Lower leg skin (tissue), 3 donors: ENCODE data around the gene P3H4.

Source experiments
- POLR2A ChIP-seq, 2 donors: fragments of 450-650 bp; IDR thresholded peaks; one replicate each; pipeline ENCODE4 v1.6.1; 2016 to 2017; ENCODE audit warnings: antibody characterized with exemption in 2 of 2, mild to moderate bottlenecking in 1 of 2, moderate library complexity in 1 of 2
- TF ChIP-seq, protein P1 (sequence below), 3 donors: fragments of 450-650 bp; IDR thresholded peaks; one replicate each; pipeline ENCODE4 v1.5.1; 2016; ENCODE audit warnings: antibody characterized with exemption in 3 of 3, mild to moderate bottlenecking in 3 of 3, moderate library complexity in 2 of 3

DNA sequence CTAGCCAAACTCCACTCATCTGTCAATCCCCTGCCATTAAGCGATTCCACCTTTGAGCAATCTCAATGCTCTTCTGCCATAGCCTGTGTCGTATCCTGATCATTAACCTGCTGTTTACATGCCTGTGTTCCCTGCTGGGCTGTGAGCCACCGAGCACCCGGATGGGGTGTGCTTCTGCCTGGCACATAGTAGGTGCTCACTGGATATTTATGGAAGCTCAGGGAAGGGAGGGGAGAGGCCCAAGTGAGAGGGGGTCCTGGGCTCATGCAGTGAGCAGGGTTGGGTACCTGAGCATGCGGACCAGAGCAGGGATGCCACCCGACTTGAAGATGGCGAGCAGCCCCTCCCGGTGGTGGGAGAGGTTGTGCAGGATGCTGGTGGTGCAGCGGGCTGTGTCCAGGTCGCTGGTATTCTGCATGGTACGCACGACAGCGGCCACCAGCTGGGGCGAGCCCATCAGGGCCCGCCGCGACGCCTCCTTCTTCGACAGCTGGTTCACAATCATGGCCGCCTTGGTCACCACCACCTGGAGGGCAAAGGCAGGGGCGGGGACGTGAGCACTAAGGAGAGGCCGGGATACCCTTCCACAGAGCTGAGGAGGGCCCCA, 43.0 kb downstream of the P3H4 start:
- TF ChIP-seq, protein P1, sequence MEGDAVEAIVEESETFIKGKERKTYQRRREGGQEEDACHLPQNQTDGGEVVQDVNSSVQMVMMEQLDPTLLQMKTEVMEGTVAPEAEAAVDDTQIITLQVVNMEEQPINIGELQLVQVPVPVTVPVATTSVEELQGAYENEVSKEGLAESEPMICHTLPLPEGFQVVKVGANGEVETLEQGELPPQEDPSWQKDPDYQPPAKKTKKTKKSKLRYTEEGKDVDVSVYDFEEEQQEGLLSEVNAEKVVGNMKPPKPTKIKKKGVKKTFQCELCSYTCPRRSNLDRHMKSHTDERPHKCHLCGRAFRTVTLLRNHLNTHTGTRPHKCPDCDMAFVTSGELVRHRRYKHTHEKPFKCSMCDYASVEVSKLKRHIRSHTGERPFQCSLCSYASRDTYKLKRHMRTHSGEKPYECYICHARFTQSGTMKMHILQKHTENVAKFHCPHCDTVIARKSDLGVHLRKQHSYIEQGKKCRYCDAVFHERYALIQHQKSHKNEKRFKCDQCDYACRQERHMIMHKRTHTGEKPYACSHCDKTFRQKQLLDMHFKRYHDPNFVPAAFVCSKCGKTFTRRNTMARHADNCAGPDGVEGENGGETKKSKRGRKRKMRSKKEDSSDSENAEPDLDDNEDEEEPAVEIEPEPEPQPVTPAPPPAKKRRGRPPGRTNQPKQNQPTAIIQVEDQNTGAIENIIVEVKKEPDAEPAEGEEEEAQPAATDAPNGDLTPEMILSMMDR (IDR thresholded peaks at IDR 0.05) = no peak
- TF ChIP-seq POLR2A (IDR thresholded peaks at IDR 0.05) = no peak
